HEK293 (cell line): ENCODE data around the gene FAM136A.

ENCODE experiments used
- CTCF ChIA-PET: fragments of 350-600 bp; formaldehyde crosslinking; extraction: SDS; loops from one replicate; lab custom pipeline; 2021; ENCODE audit warnings: antibody characterized with exemption; lab: Yijun Ruan, JAX
- POLR2A ChIA-PET: fragments of 300-600 bp; formaldehyde crosslinking; extraction: SDS; loops from one replicate; lab custom pipeline; 2020; ENCODE audit warnings: antibody characterized with exemption, inconsistent platforms; lab: Yijun Ruan, JAX
- H3K27ac ChIP-seq: fragments of 200-500 bp; sonication (Bioruptor generic); 2 replicates; pipeline ENCODE4 v1.5.1; 2014; ENCODE audit warnings: low read depth, low read length, control low read depth, inconsistent platforms; ENCODE audit errors: extremely low read depth
- H3K36me3 ChIP-seq, 2 experiments: fragments of 200-500 bp in 1 of 2; sonication (Bioruptor generic) in 1 of 2; 1 replicate in 1 of 2; 2 replicates in 1 of 2; pipeline ENCODE4 v1.5.1; 2014 to 2017; ENCODE audit warnings: inconsistent platforms in 2 of 2, low read length in 2 of 2; ENCODE audit not compliant: control insufficient read depth in 2 of 2, insufficient read depth in 1 of 2
- H3K4me1 ChIP-seq: fragments of 200-500 bp; sonication (Bioruptor generic); 2 replicates; pipeline ENCODE4 v1.5.1; 2014; ENCODE audit warnings: mild to moderate bottlenecking, low read length, inconsistent platforms; ENCODE audit not compliant: control insufficient read depth, insufficient read depth
- H3K4me3 ChIP-seq: 2 replicates; pipeline ENCODE4 v1.5.1; 2011; ENCODE audit warnings: low read depth, mild to moderate bottlenecking, control low read depth, low read length, moderate library complexity
- H3K9me3 ChIP-seq: fragments of 200-500 bp; sonication (Bioruptor generic); 2 replicates; pipeline ENCODE4 v1.5.1; 2014; ENCODE audit warnings: low read depth, low read length, inconsistent platforms; ENCODE audit not compliant: control insufficient read depth, insufficient read depth
- KLF8 ChIP-seq: fragments of 450-650 bp; formaldehyde crosslinking; IDR thresholded peaks from 2 replicates; pipeline ENCODE4 v1.5.1; 2016; ENCODE audit warnings: missing biosample characterization, missing genetic modification characterization
- OSR2 ChIP-seq: fragments of 450-650 bp; formaldehyde crosslinking; IDR thresholded peaks from 2 replicates; pipeline ENCODE4 v1.5.1; 2016; ENCODE audit warnings: missing biosample characterization, missing genetic modification characterization
- PRDM1 ChIP-seq: fragments of 450-650 bp; formaldehyde crosslinking; IDR thresholded peaks from 2 replicates; pipeline ENCODE4; 2016; ENCODE audit warnings: missing biosample characterization, missing genetic modification characterization
- SP7 ChIP-seq: fragments of 450-650 bp; formaldehyde crosslinking; IDR thresholded peaks from 2 replicates; pipeline ENCODE4 v1.5.1; 2016; ENCODE audit warnings: missing biosample characterization, missing genetic modification characterization
- ZBTB17 ChIP-seq: fragments of 450-650 bp; formaldehyde crosslinking; IDR thresholded peaks from 2 replicates; pipeline ENCODE4 v1.5.1; 2016; ENCODE audit warnings: missing biosample characterization, missing genetic modification characterization
- ZFP69B ChIP-seq: fragments of 450-650 bp; formaldehyde crosslinking; IDR thresholded peaks from 2 replicates; pipeline ENCODE4 v1.5.1; 2016; ENCODE audit warnings: missing biosample characterization, missing genetic modification characterization
- ZNF121 ChIP-seq: fragments of 450-650 bp; formaldehyde crosslinking; IDR thresholded peaks from 2 replicates; pipeline ENCODE4 v1.5.1; 2016; ENCODE audit warnings: missing biosample characterization, missing genetic modification characterization
- ZNF140 ChIP-seq: fragments of 450-650 bp; formaldehyde crosslinking; IDR thresholded peaks from 2 replicates; pipeline ENCODE4 v1.5.1; 2016; ENCODE audit warnings: missing biosample characterization, missing genetic modification characterization
- ZNF157 ChIP-seq: fragments of 450-650 bp; formaldehyde crosslinking; IDR thresholded peaks from 2 replicates; pipeline ENCODE4 v1.5.1; 2016; ENCODE audit warnings: missing biosample characterization, missing genetic modification characterization
- ZNF558 ChIP-seq: fragments of 450-650 bp; formaldehyde crosslinking; IDR thresholded peaks from 2 replicates; pipeline ENCODE4 v1.5.1; 2016; ENCODE audit warnings: missing biosample characterization, missing genetic modification characterization
- ZNF626 ChIP-seq: fragments of 450-650 bp; sonication (Bioruptor Pico); formaldehyde crosslinking; IDR thresholded peaks from 2 replicates; pipeline ENCODE4 v1.5.1; 2018; ENCODE audit warnings: missing biosample characterization, missing genetic modification characterization, inconsistent platforms
- ZNF76 ChIP-seq: fragments of 450-650 bp; formaldehyde crosslinking; IDR thresholded peaks from 2 replicates; pipeline ENCODE4; 2016; ENCODE audit warnings: low read depth, missing biosample characterization, missing genetic modification characterization, borderline replicate concordance
- ZNF768 ChIP-seq: fragments of 450-650 bp; formaldehyde crosslinking; IDR thresholded peaks from 2 replicates; pipeline ENCODE4 v1.5.1; 2018; ENCODE audit warnings: missing biosample characterization, mild to moderate bottlenecking, missing genetic modification characterization
- TF ChIP-seq, protein P1 (sequence below): fragments of 450-650 bp; formaldehyde crosslinking; IDR thresholded peaks from 2 replicates; pipeline ENCODE4 v1.5.1; 2017; ENCODE audit warnings: missing biosample characterization, missing genetic modification characterization
- TF ChIP-seq, protein P2 (sequence below): sonication (generic); formaldehyde crosslinking; IDR thresholded peaks from 2 replicates; pipeline ENCODE4 v1.8.1; 2022; ENCODE audit warnings: mild to moderate bottlenecking, moderate library complexity, missing genetic modification reagents
- TF ChIP-seq, protein P3 (sequence below): fragments of 450-650 bp; formaldehyde crosslinking; IDR thresholded peaks from 2 replicates; pipeline ENCODE4 v1.5.1; 2017; ENCODE audit warnings: missing biosample characterization, missing genetic modification characterization
- TF ChIP-seq, protein P4 (sequence below): fragments of 450-650 bp; IDR thresholded peaks from 2 replicates; pipeline ENCODE4 v1.5.1; 2018; ENCODE audit warnings: missing biosample characterization, missing genetic modification characterization
- TF ChIP-seq, protein P5 (sequence below): fragments of 450-650 bp; formaldehyde crosslinking; conservative IDR thresholded peaks from 2 replicates; pipeline ENCODE4 v1.5.1; 2016; ENCODE audit warnings: low read depth, missing biosample characterization, missing genetic modification characterization

FAM136A gene

DNA sequence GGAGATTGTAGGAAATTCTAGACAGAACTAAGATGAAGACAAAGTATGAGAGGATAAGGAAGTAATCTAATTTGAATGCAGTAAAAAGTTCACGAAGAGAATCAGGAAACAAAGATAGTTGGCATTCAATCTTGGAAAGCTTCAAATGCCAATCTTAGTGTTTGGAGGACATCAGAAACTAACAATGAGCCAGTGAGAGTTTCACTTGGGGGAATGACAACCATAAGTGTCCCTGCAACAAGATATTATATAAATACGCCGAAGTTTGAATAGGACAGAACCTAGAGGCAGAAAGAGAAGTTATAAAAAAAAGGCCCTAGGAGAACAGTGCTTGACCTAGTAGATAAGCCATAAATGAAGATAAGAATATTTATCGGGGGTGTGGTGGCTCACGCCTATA, 19.4 kb downstream of the FAM136A start:
- ChIA-PET POLR2A (interaction anchor here (0.7 to 0.9 kb wide), 2 partner anchors 11 to 92 kb away, joined by 4 to 9 read pairs; partner anchors contain the start of gene SNRPG), CTCF (no interaction called here)
- Histone ChIP-seq H3K4me3 (no peak overlapping the region), H3K36me3 (peaks cover 77 to 99% of the 10 kb centered on the region in 2 experiments), H3K27ac (no peak overlapping the region), H3K9me3 (no peaks in the 10 kb centered on the region), H3K4me1 (no peaks in the 10 kb centered on the region)
- TF ChIP-seq, protein P1, sequence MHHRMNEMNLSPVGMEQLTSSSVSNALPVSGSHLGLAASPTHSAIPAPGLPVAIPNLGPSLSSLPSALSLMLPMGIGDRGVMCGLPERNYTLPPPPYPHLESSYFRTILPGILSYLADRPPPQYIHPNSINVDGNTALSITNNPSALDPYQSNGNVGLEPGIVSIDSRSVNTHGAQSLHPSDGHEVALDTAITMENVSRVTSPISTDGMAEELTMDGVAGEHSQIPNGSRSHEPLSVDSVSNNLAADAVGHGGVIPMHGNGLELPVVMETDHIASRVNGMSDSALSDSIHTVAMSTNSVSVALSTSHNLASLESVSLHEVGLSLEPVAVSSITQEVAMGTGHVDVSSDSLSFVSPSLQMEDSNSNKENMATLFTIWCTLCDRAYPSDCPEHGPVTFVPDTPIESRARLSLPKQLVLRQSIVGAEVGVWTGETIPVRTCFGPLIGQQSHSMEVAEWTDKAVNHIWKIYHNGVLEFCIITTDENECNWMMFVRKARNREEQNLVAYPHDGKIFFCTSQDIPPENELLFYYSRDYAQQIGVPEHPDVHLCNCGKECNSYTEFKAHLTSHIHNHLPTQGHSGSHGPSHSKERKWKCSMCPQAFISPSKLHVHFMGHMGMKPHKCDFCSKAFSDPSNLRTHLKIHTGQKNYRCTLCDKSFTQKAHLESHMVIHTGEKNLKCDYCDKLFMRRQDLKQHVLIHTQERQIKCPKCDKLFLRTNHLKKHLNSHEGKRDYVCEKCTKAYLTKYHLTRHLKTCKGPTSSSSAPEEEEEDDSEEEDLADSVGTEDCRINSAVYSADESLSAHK = peak; percentile 84
- TF ChIP-seq, protein P2, sequence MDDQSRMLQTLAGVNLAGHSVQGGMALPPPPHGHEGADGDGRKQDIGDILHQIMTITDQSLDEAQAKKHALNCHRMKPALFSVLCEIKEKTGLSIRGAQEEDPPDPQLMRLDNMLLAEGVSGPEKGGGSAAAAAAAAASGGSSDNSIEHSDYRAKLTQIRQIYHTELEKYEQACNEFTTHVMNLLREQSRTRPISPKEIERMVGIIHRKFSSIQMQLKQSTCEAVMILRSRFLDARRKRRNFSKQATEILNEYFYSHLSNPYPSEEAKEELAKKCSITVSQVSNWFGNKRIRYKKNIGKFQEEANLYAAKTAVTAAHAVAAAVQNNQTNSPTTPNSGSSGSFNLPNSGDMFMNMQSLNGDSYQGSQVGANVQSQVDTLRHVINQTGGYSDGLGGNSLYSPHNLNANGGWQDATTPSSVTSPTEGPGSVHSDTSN (CRISPR knock-in tag) = no peak

DNA sequence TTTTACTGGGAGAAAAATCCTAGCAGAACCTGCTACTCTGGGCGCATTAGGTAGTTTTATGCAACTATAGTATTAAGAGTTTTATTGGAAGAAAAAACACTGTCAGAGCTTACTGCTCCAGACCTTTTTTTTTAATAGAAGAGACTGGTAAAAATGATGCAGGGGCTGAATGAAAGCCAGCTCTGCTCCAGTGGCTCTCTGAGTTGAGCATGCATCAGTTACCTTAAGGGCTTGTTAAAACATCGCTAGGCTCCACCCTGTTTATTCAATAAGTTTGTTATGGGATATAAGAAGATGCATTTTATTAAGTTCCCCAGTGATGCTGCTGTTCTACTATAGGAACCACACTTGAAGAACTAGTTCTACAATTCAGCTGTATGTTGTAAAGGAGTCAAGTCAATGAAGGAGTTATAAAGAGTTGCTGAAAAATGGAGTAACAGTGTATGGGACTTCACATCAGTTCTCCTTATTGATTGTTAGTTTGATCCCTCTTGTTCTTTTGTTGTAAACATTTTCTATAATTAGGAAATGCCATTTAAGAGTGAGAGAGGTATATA, 21.5 kb downstream of the FAM136A start:
- Histone ChIP-seq H3K4me1 (no peaks in the 10 kb centered on the region), H3K36me3 (peaks cover 72 to 93% of the 10 kb centered on the region in 2 experiments), H3K27ac (no peak overlapping the region), H3K9me3 (no peaks in the 10 kb centered on the region), H3K4me3 (no peak overlapping the region)
- POLR2A ChIA-PET = interaction anchor here (0.6 to 1.2 kb wide), 2 partner anchors 13 to 23 kb away, joined by 5 to 6 read pairs; partner anchors contain the start of genes PCYOX1 and SNRPG
- CTCF ChIA-PET = no interaction called here
- TF ChIP-seq, protein P3, sequence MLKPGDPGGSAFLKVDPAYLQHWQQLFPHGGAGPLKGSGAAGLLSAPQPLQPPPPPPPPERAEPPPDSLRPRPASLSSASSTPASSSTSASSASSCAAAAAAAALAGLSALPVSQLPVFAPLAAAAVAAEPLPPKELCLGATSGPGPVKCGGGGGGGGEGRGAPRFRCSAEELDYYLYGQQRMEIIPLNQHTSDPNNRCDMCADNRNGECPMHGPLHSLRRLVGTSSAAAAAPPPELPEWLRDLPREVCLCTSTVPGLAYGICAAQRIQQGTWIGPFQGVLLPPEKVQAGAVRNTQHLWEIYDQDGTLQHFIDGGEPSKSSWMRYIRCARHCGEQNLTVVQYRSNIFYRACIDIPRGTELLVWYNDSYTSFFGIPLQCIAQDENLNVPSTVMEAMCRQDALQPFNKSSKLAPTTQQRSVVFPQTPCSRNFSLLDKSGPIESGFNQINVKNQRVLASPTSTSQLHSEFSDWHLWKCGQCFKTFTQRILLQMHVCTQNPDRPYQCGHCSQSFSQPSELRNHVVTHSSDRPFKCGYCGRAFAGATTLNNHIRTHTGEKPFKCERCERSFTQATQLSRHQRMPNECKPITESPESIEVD (tag by site-specific recombination) = no peak
- TF ChIP-seq PRDM1 (tag by site-specific recombination) = no peak
- no peak for TF ChIP-seq SP7
- TF ChIP-seq ZNF121 (tag by site-specific recombination) = no peak
- TF ChIP-seq ZNF558 (tag by site-specific recombination) = no peak
- TF ChIP-seq, protein P4, sequence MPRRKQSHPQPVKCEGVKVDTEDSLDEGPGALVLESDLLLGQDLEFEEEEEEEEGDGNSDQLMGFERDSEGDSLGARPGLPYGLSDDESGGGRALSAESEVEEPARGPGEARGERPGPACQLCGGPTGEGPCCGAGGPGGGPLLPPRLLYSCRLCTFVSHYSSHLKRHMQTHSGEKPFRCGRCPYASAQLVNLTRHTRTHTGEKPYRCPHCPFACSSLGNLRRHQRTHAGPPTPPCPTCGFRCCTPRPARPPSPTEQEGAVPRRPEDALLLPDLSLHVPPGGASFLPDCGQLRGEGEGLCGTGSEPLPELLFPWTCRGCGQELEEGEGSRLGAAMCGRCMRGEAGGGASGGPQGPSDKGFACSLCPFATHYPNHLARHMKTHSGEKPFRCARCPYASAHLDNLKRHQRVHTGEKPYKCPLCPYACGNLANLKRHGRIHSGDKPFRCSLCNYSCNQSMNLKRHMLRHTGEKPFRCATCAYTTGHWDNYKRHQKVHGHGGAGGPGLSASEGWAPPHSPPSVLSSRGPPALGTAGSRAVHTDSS = no peak
- no peak for TF ChIP-seq ZNF768 (tag by site-specific recombination)
- TF ChIP-seq, protein P5, sequence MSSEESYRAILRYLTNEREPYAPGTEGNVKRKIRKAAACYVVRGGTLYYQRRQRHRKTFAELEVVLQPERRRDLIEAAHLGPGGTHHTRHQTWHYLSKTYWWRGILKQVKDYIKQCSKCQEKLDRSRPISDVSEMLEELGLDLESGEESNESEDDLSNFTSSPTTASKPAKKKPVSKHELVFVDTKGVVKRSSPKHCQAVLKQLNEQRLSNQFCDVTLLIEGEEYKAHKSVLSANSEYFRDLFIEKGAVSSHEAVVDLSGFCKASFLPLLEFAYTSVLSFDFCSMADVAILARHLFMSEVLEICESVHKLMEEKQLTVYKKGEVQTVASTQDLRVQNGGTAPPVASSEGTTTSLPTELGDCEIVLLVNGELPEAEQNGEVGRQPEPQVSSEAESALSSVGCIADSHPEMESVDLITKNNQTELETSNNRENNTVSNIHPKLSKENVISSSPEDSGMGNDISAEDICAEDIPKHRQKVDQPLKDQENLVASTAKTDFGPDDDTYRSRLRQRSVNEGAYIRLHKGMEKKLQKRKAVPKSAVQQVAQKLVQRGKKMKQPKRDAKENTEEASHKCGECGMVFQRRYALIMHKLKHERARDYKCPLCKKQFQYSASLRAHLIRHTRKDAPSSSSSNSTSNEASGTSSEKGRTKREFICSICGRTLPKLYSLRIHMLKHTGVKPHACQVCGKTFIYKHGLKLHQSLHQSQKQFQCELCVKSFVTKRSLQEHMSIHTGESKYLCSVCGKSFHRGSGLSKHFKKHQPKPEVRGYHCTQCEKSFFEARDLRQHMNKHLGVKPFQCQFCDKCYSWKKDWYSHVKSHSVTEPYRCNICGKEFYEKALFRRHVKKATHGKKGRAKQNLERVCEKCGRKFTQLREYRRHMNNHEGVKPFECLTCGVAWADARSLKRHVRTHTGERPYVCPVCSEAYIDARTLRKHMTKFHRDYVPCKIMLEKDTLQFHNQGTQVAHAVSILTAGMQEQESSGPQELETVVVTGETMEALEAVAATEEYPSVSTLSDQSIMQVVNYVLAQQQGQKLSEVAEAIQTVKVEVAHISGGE (tag by site-specific recombination) = no peak
- no peak for TF ChIP-seq ZFP69B
- no peak for TF ChIP-seq ZNF157
- no peak for TF ChIP-seq ZBTB17 (tag by site-specific recombination)
- no peak for TF ChIP-seq ZNF76 (tag by site-specific recombination)
- no peak for TF ChIP-seq ZNF626 (tag by site-specific recombination)
- TF ChIP-seq OSR2 = no peak
- TF ChIP-seq KLF8 = no peak
- TF ChIP-seq ZNF140 (tag by site-specific recombination) = no peak
- TF ChIP-seq, protein P2 (CRISPR knock-in tag) = no peak
